GM21390 (cell line): ENCODE data around the gene CHAD.
A peak's percentile ranks its signal among the peaks of the same experiment; 100 is the strongest.

ENCODE experiments used
- ATAC-seq: cut with Tn5 transposase; IDR thresholded peaks from one replicate; pipeline ENCODE4 v1.9.1; 2021; ENCODE audit not compliant: unreplicated experiment

The CHAD gene, protein sequence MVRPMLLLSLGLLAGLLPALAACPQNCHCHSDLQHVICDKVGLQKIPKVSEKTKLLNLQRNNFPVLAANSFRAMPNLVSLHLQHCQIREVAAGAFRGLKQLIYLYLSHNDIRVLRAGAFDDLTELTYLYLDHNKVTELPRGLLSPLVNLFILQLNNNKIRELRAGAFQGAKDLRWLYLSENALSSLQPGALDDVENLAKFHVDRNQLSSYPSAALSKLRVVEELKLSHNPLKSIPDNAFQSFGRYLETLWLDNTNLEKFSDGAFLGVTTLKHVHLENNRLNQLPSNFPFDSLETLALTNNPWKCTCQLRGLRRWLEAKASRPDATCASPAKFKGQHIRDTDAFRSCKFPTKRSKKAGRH

DNA sequence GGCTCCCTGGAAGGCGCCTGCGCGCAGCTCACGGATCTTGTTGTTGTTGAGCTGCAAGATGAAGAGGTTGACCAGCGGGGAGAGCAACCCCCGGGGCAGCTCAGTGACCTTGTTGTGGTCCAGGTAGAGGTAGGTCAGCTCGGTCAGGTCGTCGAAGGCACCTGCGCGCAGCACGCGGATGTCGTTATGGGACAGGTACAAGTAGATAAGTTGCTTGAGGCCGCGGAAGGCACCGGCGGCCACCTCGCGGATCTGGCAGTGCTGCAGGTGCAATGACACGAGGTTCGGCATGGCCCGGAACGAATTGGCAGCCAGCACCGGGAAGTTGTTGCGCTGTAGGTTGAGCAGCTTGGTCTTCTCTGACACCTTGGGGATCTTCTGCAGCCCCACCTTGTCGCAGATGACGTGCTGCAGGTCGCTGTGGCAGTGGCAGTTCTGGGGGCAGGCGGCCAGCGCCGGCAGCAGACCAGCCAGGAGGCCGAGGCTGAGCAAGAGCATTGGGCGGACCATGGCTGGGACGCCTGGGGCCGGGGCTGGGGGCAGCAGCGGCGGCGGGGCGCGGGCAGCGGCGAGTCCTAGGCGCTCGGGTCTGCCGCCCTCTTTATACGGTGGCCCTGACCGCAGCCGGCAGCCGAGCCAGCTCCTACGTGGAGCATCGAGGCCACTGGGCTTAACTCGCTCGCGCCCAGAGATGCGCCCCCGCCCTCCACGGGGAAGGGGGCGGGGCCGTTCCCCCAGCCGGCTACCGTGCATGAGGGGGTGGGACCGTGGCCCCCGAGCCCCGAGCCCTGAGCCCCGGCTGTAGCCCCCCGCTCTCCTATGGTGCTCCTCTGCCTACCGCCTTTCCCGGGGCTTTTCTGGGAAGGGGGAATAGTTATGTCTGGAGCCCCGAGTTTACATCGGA, at the start of gene CHAD:
Gene CHAD, minus strand, starts transcription at position 577 of the 904 bp plus-strand sequence. Its CDS starts 67 bp downstream, at position 510.
- ATAC-seq, result no peak

DNA sequence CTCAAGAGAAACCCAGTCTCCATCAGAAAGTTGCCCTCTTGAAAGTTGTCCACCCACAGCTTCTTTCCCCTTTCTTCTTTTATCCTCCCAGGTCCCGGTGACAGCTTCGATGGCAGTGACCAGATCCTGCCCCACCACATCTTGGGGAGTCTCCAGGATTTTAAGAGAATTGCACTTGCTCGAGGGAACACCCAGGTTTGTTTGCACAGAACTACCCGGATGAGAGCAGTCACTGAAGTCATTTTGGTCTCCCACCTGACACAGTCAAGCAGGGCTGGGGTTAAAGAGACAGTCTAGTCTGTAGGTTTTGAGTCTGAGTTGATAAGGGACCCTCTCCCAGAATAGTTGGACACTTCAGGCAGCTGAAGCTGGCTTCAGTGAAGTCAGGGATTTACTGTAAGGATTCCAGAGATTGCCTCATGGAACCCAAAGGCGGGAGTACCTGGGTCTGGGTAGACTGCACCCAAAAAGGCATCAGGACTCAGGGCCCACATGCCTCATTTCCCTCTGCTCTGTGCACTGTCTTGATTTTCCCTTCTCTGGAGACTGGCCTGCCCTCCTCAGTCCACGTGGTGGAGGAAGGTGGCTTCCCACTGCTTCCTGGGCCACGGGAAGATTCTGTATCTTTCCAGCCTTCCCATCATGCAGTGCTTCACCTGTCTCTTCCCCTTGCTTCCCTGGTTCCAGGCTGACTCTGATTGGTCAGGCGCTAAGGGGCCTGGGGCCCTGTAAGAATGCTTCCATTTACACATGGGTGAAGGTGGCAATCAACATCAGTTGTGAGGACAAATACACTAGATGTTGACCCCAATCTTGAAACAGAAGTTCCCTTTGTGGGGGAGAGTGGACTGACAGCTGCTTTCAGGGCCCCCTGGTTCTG, 49.1 kb upstream of the CHAD start:
- ATAC-seq, result no peak

DNA sequence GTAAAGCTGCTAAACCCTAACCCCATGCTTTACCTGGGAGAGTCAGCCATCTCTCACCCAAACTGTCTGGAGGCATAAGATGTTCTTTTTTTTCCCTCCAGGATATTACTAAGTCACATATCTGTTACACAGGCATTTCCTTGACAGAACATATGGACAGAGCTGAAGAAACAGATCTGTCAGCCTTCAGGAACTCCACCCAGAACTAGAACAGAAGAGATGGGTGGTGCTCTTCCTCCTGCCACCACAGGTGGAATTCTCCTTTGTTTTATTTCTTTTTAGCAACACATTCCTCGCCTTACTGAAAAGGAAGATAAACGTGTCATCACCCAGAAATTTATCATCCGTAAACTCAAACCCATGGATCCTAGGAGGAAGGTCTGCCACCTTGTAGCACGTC, 48.3 kb upstream of the CHAD start:
- no peak for ATAC-seq

DNA sequence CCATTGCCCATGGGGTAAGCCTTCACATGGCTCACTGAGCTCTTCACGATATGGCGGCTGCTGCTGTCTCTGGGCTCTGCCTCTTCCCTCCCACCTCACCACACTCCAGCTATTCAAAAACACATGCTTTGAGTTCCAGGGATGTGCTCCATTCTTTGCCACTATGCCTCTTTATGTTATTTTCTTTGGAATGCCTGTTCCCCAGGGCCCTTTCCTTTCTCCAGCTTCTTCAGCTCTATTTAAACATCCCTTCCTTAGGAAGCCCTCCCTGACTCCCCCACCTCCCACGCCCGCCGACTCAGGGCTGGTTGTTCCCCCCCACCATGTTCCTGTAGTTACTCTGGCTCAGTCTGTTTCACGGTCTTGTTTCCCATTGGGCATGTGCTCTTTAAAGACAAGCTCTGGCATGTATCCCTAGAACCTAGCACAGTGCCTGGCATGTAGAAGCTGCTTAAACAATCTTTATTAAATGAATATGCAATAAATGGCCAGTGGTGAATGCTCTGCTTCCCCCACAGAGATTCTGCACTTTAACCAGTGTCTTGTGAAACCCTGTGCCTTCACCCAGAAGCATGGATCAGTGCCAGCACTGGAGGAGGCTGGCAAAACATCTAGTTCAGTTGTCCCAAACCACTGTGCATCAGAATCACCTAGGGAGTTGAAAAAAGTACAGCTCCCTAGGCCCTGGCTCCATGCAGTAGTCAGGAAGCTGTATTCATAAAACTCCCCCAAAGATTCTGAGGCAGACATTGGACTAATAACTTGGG, 46.4 kb upstream of the CHAD start:
- ATAC-seq, result no peak

DNA sequence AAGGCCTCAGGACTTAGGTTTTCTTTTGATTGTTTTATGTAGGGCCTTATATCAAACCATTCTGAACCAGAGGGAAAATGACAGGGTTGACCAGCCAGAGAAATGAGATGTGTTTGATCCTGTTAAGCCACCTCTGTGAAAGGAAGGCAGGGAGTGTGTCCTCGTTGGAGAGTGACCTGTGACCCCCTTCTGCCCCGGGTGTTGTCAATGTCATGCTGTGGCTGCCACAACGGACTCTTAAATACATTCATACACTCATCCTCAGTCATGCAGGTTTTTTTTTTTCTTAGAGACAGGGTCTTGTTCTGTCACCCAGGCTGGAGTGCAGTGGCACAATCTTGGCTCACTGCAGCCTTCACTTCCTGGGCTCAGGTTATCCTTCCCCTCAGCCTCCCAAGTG, 45.7 kb upstream of the CHAD start:
- ATAC-seq, result no peak

DNA sequence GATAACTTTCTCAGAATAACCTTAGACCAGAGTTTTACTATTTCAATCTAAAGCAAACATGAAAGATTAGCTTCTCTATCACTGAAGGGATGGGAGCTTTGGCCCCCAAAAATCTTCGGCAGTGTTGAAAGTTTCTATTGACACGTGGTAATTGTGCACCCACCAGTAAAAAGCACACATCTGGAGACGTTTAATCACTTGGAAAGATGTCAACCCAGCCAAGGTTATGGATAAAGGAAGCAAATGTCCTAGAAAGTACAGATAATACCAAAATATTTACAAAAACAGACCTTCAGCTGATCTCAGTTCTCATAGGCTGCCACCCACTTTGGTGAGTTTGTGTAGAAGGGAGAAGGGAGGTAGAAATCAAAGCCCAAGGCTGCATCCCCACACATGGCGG, 44.8 kb upstream of the CHAD start:
- ATAC-seq, result no peak

DNA sequence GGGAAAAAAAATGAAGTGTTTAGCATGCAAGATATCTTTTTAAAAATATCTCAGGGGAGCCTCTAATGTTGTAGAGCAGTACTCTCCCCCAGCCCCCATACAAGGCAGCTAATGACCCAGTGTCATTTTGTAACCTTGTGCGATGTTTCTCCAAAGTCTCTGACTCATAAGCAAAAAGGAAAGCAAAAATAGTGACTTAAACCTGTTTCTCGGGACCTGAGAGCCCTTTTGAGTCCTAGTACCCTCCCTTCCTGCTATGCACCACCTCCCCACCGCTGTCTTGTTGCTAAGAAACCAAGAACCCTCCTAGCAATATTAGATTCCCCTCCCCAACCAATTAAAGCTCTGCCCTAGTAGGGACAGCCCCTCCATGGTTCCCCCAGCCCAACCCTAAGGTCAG, 42.4 kb upstream of the CHAD start:
- peak; percentile 84 for ATAC-seq

DNA sequence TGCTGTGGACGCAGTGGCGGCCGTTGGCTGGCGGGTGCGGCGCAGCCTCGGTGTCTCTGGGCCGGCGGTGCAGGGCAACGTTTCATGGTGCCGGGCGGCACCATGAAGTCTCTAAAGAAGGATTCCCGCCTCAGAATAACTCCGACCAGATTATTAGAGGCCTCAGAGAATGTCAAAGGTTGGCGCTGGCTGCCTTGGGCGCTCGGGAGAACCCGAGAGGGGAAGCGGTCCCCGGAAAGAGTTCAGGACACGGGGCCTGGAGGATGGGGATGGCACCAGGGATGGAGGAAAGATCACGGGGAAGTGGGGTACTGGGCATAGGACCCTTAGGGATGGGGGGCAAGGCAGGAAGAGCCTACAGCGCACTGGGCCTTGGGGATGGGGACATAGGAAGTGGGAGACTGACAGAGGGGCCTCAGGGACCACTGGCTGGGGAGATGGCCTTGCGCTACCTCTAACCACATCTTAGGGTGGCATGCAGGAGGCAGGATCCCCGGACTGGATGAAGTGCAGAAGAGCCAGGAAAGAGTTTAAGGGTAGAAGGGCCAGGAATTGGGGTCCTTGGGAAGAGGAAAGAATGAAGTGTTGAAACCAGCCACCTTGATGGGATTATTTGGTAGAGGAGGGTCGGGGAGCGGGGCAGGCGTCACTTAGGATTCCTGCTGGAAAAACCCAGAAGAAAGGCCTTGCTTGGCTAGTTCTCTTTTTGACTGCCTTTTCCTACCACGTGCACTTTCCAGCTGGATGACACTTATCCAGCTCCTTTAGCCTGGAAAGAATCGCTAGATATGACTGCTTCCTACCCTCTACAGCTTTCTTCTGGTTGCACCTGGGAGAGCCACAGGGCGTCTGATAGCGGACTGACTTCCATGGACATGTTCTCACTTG, 40.1 kb upstream of the CHAD start:
- no peak for ATAC-seq

DNA sequence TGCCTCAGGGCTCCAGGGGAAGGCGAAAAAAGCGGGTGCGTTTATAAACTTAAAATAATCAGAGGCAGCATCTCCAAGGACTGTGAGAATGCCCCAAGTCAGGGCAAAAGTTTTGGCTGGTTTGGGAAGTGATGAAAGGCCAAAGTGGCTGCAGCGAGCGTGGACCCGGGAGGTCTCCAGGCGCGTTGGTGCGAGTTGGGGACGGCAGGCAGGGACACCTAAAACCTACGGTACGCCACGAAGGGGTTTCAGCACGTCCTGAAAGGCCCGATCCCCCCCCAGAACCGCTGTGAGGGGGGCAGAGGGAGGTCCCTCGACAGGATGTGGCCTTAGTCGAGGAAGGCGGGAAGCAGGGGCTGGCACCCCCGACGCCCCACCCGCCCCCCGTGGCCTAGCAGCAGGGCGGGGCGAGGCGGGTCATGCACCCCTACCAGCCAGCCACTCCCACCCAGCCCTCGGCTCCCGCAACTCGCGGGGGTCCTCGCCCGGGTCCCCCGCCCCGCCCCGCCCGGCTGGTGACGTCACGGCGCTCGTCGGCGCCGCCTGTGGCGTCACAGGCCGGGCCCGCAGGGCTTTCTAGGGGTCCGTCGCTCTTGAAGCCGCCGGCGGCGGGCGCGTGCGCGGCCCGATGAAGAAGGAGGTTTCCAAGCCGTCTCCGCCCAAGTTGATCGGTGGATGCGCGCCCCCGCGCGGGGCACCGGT, 39.3 kb upstream of the CHAD start, which contains the start of gene MYCBPAP:
Gene MYCBPAP, plus strand, starts transcription at position 569 of the 702 bp plus-strand sequence. CDS start 236 bp downstream, outside the sequence.
- no peak for ATAC-seq

DNA sequence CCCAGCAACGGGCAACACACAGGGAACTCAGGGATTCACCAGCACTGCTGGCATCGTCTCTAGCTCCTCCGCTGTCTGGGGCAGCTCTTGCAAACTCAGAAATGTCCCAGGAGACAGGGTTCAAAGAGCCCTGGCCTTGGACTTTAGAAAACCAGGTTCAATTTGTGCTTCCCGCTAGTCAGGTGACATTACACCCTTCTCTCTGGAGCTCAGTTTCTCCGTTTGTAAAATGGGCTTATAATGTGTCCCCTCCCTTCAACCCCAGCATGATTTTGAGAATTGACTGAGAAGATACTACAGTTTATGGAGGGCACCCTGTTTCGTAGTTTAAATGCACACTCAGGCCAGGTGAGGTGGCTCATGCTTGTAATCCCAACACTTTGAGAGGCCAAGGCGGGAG, 37.6 kb upstream of the CHAD start:
- no peak for ATAC-seq

DNA sequence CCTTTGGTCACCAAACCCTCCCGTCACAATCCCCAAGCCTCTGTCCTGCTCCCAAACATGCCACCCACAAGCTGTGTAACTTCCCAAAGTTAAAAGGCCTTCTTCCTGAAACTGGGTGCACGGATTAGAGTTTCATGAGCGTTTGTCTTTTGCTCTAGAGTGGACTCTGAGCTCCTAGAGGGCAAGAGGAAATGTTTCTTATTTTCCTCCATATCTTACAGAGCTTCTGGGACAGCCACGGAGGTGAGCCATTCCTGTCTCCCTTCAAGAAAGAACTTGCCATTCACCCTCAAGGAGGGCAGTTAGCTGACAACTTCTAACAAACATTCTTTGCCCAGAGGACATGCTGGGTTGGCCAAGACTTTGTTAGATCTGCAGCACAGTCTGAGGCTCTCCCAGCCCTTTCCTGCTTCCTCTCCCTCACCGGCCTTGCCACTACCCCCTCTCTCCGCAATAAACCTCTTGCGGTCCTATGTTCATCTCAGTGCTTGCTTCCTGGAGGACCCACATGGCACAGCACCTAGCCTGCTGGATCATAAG, 37.0 kb upstream of the CHAD start:
- ATAC-seq, result no peak

DNA sequence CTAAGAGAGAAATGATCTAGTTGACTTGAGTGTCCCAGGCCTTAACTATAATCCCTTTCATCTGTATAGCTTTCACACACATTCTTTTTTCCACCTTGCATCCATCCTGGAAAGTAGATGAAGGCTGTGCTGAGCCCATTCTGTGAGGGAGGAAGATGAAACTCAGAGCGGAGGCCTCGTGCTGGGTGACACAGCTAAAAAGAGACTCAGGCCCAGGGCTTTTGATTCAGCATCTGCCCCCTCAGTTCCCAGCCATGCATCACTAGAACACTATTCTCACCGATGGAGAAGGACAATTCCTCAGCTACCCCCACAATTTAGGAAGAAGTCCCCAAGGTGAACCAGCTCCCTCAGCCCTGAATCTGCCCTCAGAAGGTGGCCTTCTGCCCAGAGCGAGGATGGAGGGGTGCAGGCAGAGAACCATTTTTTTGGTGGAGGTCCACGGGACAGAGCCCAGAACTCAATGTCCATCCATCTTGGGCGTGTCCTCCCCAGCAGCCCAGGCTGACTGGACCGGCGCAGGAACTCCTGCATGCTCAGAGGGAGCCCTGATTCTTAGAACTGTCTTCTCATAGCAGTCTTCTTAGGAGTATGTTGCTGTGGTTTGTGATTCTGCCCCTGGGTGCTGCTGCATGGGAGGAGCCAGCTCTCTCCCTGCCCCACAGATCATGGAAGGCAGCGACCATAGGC, 33.8 kb upstream of the CHAD start:
- no peak for ATAC-seq

DNA sequence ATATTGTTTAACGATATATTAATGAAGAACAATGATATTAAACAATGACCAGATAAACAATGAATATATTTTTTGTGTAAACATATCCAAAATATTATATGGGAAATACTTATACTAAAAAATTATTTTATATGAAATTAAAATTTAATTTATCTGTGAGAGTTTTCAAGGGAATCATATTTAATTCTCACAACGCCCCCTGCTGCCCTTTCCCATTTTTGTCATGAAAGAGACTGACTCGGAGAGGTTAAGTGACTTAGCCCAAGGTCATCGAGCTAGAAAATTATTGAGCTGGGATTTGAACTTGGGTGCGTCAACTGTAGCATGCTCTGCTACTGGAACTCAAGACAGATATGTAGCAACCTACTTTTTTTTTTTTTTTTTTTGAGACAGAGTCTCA, 32.4 kb upstream of the CHAD start:
- ATAC-seq, result no peak

DNA sequence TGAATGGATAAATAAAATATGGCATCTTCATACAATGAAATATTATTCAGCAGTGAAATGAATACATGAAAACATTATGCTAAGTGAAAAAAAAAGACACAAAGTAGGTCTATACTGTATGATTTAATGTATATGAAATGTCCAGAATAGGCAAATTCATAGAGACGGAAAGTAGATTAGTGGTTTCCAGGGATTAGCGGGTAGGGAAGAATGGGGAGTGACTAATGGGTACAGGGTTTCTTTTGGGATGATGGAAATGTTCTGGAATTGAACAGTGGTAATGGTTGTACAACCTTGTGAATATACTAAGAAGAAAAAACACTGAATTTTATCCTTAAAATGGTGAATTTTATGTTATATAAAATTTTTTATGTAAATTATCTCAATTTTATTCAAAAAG, 31.0 kb upstream of the CHAD start:
- no peak for ATAC-seq

DNA sequence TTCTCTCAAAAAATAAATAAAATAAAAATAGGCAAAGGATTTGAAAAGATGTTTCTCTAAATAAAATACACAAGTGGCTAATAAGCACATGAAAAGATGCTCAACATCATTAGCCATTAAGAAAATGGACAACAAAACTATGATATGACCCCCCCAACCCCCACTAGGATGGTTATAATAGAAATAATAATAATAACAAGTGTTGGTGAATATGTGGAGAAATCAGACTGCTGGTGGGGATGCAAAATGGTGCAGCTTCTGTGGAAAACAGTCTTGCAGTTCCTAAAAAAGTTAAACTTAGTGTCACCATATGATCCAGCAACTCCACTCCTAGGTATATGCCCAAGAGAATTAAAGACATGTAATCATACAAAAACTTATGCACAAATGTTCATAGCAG, 30.6 kb upstream of the CHAD start:
- no peak for ATAC-seq

DNA sequence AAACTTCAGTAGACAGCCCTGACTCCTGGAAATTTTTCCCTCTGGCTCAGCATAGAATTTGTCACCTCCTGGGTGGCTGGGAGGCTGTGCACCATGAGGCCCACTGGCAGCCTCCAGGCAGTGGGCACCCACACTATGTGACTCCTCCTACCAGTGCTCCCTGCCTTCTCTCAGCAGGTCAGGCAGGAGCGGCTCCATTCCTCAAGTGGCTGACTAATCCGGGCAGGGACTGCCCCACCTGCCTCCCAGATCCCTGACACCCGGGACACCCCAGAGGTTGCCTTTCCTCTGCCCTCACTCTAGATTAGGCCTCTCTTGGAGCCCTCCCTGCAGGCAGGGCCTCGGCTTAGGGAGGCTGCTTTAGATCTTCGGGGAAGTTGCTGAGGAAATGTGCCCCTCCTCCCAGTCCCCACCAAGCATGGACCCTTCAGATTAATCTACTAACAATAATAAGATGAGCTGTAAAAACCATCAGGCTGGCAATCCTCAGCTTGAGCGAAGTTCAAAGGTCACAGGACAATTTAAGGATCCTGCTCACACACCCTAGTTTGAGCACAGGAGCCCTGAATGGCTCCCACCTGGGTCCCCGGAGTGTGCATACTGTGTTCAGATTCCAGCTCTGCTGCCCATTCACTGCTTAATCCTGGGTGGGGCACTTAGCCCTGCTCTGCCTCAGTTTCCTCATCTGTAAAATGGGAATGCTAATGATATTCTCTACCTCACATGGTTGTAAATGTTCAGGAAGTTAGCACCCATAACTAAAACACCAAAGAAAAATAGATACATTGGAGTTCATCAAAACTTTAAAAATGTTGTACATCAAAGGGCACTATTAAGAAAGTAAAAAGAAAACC, 29.6 kb upstream of the CHAD start:
- ATAC-seq, result no peak

DNA sequence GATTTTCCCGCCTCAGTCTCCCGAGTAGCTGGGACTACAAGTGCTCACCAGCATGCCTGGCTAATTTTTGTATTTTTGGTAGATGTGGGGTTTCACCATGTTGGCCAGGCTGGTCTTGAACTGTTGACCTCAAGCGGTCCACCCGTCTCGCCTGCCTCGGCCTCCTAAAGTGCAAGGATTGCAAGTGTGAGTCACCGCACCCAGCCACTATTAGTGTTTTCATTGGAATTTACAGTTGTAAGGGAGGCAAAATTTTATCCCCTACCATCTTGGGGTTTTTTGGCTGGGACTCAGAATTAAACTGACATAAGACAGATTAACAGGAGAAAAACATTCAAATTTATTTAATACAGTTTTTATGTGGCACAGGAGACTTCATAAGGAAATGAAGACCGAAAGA, 27.2 kb upstream of the CHAD start:
- ATAC-seq, result no peak
